GM23338 (cell line): ENCODE measurements around the gene PTP4A1. TPM values are rescaled to one million over a fixed set of nuclear protein-coding genes. Genes with fewer than 3 reads are reported as not detected.

Experiments used
- ATAC-seq: fragments of 200-7000 bp; cut with Tn5 transposase; 3 replicates; pipeline ENCODE4 v1.9.1; 2020
- DNase-seq: peaks from one replicate; pipeline ENCODE4 v3.0.0-alpha.2; 2015; ENCODE audit warnings: low spot score
- H2AFZ ChIP-seq: fragments of 200-600 bp; sonication (generic); 2 replicates; pipeline ENCODE4 v1.8.0; 2016; ENCODE audit warnings: antibody characterized with exemption, mild to moderate bottlenecking, moderate library complexity
- H3F3A ChIP-seq: fragments of 200-600 bp; sonication (generic); replicated peaks from 2 replicates; pipeline ENCODE4 v1.8.0; 2017; ENCODE audit warnings: antibody characterized with exemption, mixed run types, low read depth
- H3K27ac ChIP-seq: fragments of 200-600 bp; sonication (generic); 2 replicates; pipeline ENCODE4 v1.6.1; 2016; ENCODE audit warnings: low read depth
- H3K27me3 ChIP-seq: fragments of 200-600 bp; sonication (generic); 2 replicates; pipeline ENCODE4 v1.8.0; 2016; ENCODE audit warnings: mild to moderate bottlenecking, mixed run types, moderate library complexity; ENCODE audit not compliant: insufficient read depth
- H3K36me3 ChIP-seq: fragments of 200-600 bp; sonication (generic); 2 replicates; pipeline ENCODE4 v1.8.0; 2016; ENCODE audit warnings: mild to moderate bottlenecking; ENCODE audit not compliant: insufficient read depth
- H3K4me1 ChIP-seq: fragments of 200-600 bp; sonication (generic); 2 replicates; pipeline ENCODE4 v1.8.0; 2016; ENCODE audit warnings: mild to moderate bottlenecking, moderate library complexity; ENCODE audit not compliant: insufficient read depth
- H3K4me2 ChIP-seq: fragments of 200-600 bp; sonication (generic); 2 replicates; pipeline ENCODE4 v1.7.1; 2017; ENCODE audit warnings: mixed run types
- H3K4me3 ChIP-seq: fragments of 200-600 bp; sonication (generic); 2 replicates; pipeline ENCODE4 v1.6.1; 2016; ENCODE audit warnings: mixed run types
- H3K79me2 ChIP-seq: fragments of 200-600 bp; sonication (generic); replicated peaks from 2 replicates; pipeline ENCODE4 v1.8.0; 2017; ENCODE audit warnings: mild to moderate bottlenecking; ENCODE audit not compliant: insufficient read depth
- H3K9me2 ChIP-seq: fragments of 200-600 bp; sonication (generic); 2 replicates; pipeline ENCODE4 v1.8.0; 2017; ENCODE audit not compliant: insufficient read depth
- H4K20me1 ChIP-seq: fragments of 200-600 bp; sonication (generic); replicated peaks from 2 replicates; pipeline ENCODE4 v1.8.0; 2017; ENCODE audit warnings: mild to moderate bottlenecking; ENCODE audit not compliant: insufficient read depth
- H3K27ac Mint-ChIP-seq: 2 replicates; pipeline ENCODE4 v1.8.0; 2020; ENCODE audit warnings: inconsistent platforms, mild to moderate bottlenecking, moderate library complexity, mixed read lengths
- H3K27me3 Mint-ChIP-seq: 3 replicates; pipeline ENCODE4 v1.8.0; 2022; ENCODE audit warnings: low read depth, mild to moderate bottlenecking, moderate library complexity, mixed read lengths, inconsistent platforms; ENCODE audit not compliant: insufficient read depth, poor library complexity
- H3K36me3 Mint-ChIP-seq: 3 replicates; pipeline ENCODE4 v1.8.0; 2021; ENCODE audit warnings: low read depth, mild to moderate bottlenecking, inconsistent platforms, moderate library complexity, mixed read lengths
- H3K4me1 Mint-ChIP-seq: 3 replicates; pipeline ENCODE4 v1.8.0; 2020; ENCODE audit warnings: mild to moderate bottlenecking, inconsistent platforms, mixed read lengths
- H3K4me3 Mint-ChIP-seq: 3 replicates; pipeline ENCODE4 v1.8.0; 2021; ENCODE audit warnings: moderate library complexity, mild to moderate bottlenecking, inconsistent platforms, mixed read lengths
- H3K9me3 Mint-ChIP-seq: 3 replicates; pipeline ENCODE4 v1.8.0; 2020; ENCODE audit warnings: moderate library complexity, mild to moderate bottlenecking, inconsistent platforms, mixed read lengths
- CREB1 ChIP-seq: fragments of 250-450 bp; sonication (Bioruptor Pico); IDR thresholded peaks from 2 replicates; pipeline ENCODE4 v1.5.0; 2020; ENCODE audit warnings: low read depth, mild to moderate bottlenecking, moderate library complexity
- CTCF ChIP-seq, 2 experiments: fragments of 200-600 bp in 1 of 2; sonication (generic) in 1 of 2; conservative IDR thresholded peaks; 2 replicates each; pipeline versions ENCODE4 v1.5.1 to v1.6.1; 2016 to 2017; ENCODE audit warnings: antibody characterized with exemption in 2 of 2, low read depth in 2 of 2, mild to moderate bottlenecking in 2 of 2, moderate library complexity in 1 of 2
- ETS1 ChIP-seq: IDR thresholded peaks from 2 replicates; pipeline ENCODE4 v1.6.1; 2016; ENCODE audit warnings: antibody characterized with exemption
- EZH2 ChIP-seq: fragments of 200-600 bp; sonication (generic); IDR thresholded peaks from one replicate; pipeline ENCODE4 v1.8.0; 2017; ENCODE audit warnings: antibody characterized with exemption, mild to moderate bottlenecking, low read depth; ENCODE audit not compliant: unreplicated experiment
- EZH2phosphoT487 ChIP-seq: fragments of 200-600 bp; sonication (generic); IDR thresholded peaks from one replicate; pipeline ENCODE4 v1.8.1; 2018; ENCODE audit warnings: antibody characterized with exemption; ENCODE audit not compliant: unreplicated experiment
- JUNB ChIP-seq: IDR thresholded peaks from one replicate; pipeline ENCODE4 v1.6.1; 2016; ENCODE audit warnings: antibody characterized with exemption; ENCODE audit not compliant: unreplicated experiment
- POLR2AphosphoS5 ChIP-seq: IDR thresholded peaks from 2 replicates; pipeline ENCODE4 v1.6.1; 2016; ENCODE audit warnings: antibody characterized with exemption, low read depth
- REST ChIP-seq: IDR thresholded peaks from one replicate; pipeline ENCODE4 v1.6.1; 2018; ENCODE audit warnings: antibody characterized with exemption; ENCODE audit not compliant: unreplicated experiment
- STAT1 ChIP-seq: IDR thresholded peaks from one replicate; pipeline ENCODE4 v1.6.1; 2016; ENCODE audit warnings: antibody characterized with exemption; ENCODE audit not compliant: unreplicated experiment
- ZNF114 ChIP-seq: fragments of 250-450 bp; sonication (Bioruptor Pico); IDR thresholded peaks from 2 replicates; pipeline ENCODE4 v1.5.0; 2020; ENCODE audit warnings: mild to moderate bottlenecking, moderate library complexity
- ZNF331 ChIP-seq: fragments of 250-450 bp; sonication (Bioruptor Pico); IDR thresholded peaks from 2 replicates; pipeline ENCODE4 v1.5.0; 2020; ENCODE audit warnings: low read depth, mild to moderate bottlenecking, moderate library complexity
- ZNF462 ChIP-seq: fragments of 250-450 bp; sonication (Bioruptor Pico); IDR thresholded peaks from 2 replicates; pipeline ENCODE4 v1.5.0; 2020; ENCODE audit warnings: mild to moderate bottlenecking, moderate library complexity
- polyA plus RNA-seq: library from polyadenylated mRNA; unstranded; fragments of >200 nt; fragmentation: Nextera tagmentation; extraction: Ambion mirVana; gene quantifications from 2 replicates; pipeline ENCODE4 v1.2.1, GENCODE V29; 2016
- total RNA-seq: library from RNA; depleted of rRNA; stranded (reverse); fragments of >200 nt; shearing (Covaris generic); gene quantifications from 2 replicates; pipeline ENCODE4 v1.2.3, GENCODE V29; 2014

Gene PTP4A1
- total and polyA plus RNA-seq, 2 experiments from 2014 or later, result 99.0 to 102 TPM

- Histone ChIP-seq H3K4me3 (no peak overlapping the region), H3K4me1 (no peaks in the 10 kb centered on the region), H3K4me2 (no peak overlapping the region), H3K36me3 (peaks cover 25% of the 10 kb centered on the region), H3K27me3 (no peaks in the 10 kb centered on the region), H3K79me2 (no peaks in the 10 kb centered on the region), H3K27ac (peak overlapping the region; percentile 34; the same call in 1 of the 2 replicates), H4K20me1 (peaks cover 2% of the 10 kb centered on the region; the same call in 1 of the 2 replicates), H2AFZ (no peak overlapping the region), H3F3A (no peaks in the 10 kb centered on the region), H3K9me2 (no peaks in the 10 kb centered on the region)
- TF ChIP-seq EZH2 (no peak), CTCF (conservative IDR thresholded peaks at IDR 0.05; ENCODE audit: low read depth in 2 of 2) (no peak), JUNB (no peak), POLR2AphosphoS5 (no peak), ZNF462 (CRISPR knock-in tag) (no peak), CREB1 (CRISPR knock-in tag) (no peak), ETS1 (no peak), ZNF114 (no peak), ZNF331 (CRISPR knock-in tag) (no peak), REST (no peak), STAT1 (no peak), EZH2phosphoT487 (no peak)
- ATAC-seq (no peak; the same call in 2 of the 3 replicates), DNase-seq (no peak)
- peaks cover 29% of the 10 kb centered on the region for H3K36me3 Mint-ChIP-seq
- H3K27me3 Mint-ChIP-seq, result peaks cover 4% of the 10 kb centered on the region
- no peaks in the 10 kb centered on the region for H3K4me1 Mint-ChIP-seq
- H3K9me3 Mint-ChIP-seq, result no peaks in the 10 kb centered on the region
- H3K27ac Mint-ChIP-seq, result peak overlapping the region; percentile 37
- H3K4me3 Mint-ChIP-seq, result no peak overlapping the region
Measured at GRCh38 chr6:63584125-63584514, 11.8 kb downstream of the PTP4A1 start.
